HepG2 (cell line): ENCODE results near the gene HYAL1. TPM values are rescaled to one million over a fixed set of nuclear protein-coding genes. Genes with fewer than 3 reads are reported as not detected.

ENCODE experiments used
- ATAC-seq: fragments of 200-7000 bp; cut with Tn5 transposase; 3 replicates; pipeline ENCODE4 v1.9.1; 2020; ENCODE audit warnings: mild to moderate bottlenecking, moderate library complexity
- BruUV-seq: library from RNA; stranded (reverse); fragments of 400-500 nt; replicated peaks from 2 replicates; lab custom pipeline; 2021; lab: Mats Ljungman, UMichigan
- CTCF ChIA-PET: fragments of 300-600 bp; formaldehyde crosslinking; extraction: SDS; loops from one replicate; lab custom pipeline; 2021; ENCODE audit warnings: low total read pairs, inconsistent platforms, low intra/inter-chr PET ratio; lab: Yijun Ruan, JAX
- POLR2A ChIA-PET: fragments of 350-600 bp; sonication (Branson Sonifier 250); formaldehyde crosslinking; loops from one replicate; lab custom pipeline; 2020; ENCODE audit warnings: antibody characterized with exemption, inconsistent platforms; lab: Yijun Ruan, JAX
- DNase-seq: peaks from one replicate; pipeline ENCODE4 v3.0.0-alpha.2; 2015; ENCODE audit warnings: low spot score
- FAIRE-seq: peaks from 3 replicates; lab custom pipeline; 2011; peaks lifted over from hg19 to GRCh38; lab: Jason Lieb, UNC
- H2AFZ ChIP-seq: one replicate; pipeline ENCODE4 v1.6.1; 2011; ENCODE audit warnings: low read length, inconsistent platforms
- H3K27ac ChIP-seq: fragments of 300-600 bp; 3 replicates; pipeline ENCODE4 v1.8.0; 2011; ENCODE audit warnings: mixed run types, mild to moderate bottlenecking, mixed read lengths, low read length, inconsistent platforms; ENCODE audit not compliant: insufficient read depth; ENCODE audit errors: extremely low read length
- H3K27me3 ChIP-seq, 2 experiments: fragments of 200-600 bp in 1 of 2; 2 replicates in 1 of 2; 3 replicates in 1 of 2; pipeline versions ENCODE4 v1.6.0 to v1.8.0; 2011; ENCODE audit warnings: low read length in 2 of 2, mild to moderate bottlenecking in 2 of 2, moderate library complexity in 2 of 2, inconsistent platforms in 1 of 2; ENCODE audit not compliant: insufficient read depth in 2 of 2, control insufficient read depth in 1 of 2
- H3K36me3 ChIP-seq, 2 experiments: fragments of 200-600 bp in 1 of 2; replicated peaks in 1 of 2; 2 replicates in 1 of 2; 3 replicates in 1 of 2; pipeline versions ENCODE4 v1.5.1 to v1.8.0; 2011; ENCODE audit warnings: low read length in 2 of 2, inconsistent platforms in 1 of 2; ENCODE audit not compliant: insufficient read depth in 2 of 2, control insufficient read depth in 1 of 2
- H3K4me1 ChIP-seq: 2 replicates; pipeline ENCODE4 v1.5.1; 2012; ENCODE audit warnings: low read length, inconsistent platforms; ENCODE audit not compliant: insufficient read depth
- H3K4me2 ChIP-seq: 2 replicates; pipeline ENCODE4 v1.6.0; 2011; ENCODE audit warnings: low read depth, low read length, inconsistent platforms
- H3K4me3 ChIP-seq, 3 experiments: fragments of 200-600 bp in 1 of 3; sonication (generic), shearing (Covaris generic) in 1 of 3; replicated peaks in 1 of 3; 2 replicates each; pipeline ENCODE4 v1.5.1; 2011 to 2016; ENCODE audit warnings: low read length in 3 of 3, inconsistent platforms in 2 of 3, low read depth in 2 of 3, mild to moderate bottlenecking in 2 of 3, control low read depth in 1 of 3, mixed read lengths in 1 of 3; ENCODE audit not compliant: insufficient read depth in 1 of 3
- H3K79me2 ChIP-seq: one replicate; pipeline ENCODE4 v1.6.1; 2011; ENCODE audit warnings: low read length, inconsistent platforms; ENCODE audit not compliant: insufficient read depth
- H3K9ac ChIP-seq: 2 replicates; pipeline ENCODE4 v1.6.0; 2011; ENCODE audit warnings: mild to moderate bottlenecking, low read depth, low read length, inconsistent platforms; ENCODE audit not compliant: insufficient read depth
- H3K9me3 ChIP-seq: 2 replicates; pipeline ENCODE4 v1.5.1; 2012; ENCODE audit warnings: mild to moderate bottlenecking, low read length
- H4K20me1 ChIP-seq: 2 replicates; pipeline ENCODE4 v1.6.0; 2011; ENCODE audit warnings: inconsistent platforms, mild to moderate bottlenecking, low read length, moderate library complexity; ENCODE audit not compliant: insufficient read depth
- FOXM1 ChIP-seq: sonication (generic); formaldehyde crosslinking; IDR thresholded peaks from 2 replicates; pipeline ENCODE4 v1.5.0; 2020; ENCODE audit warnings: missing genetic modification reagents
- HCFC1 ChIP-seq: fragments of 150-350 bp; IDR thresholded peaks from 2 replicates; pipeline ENCODE4 v1.6.1; 2014; ENCODE audit warnings: low read depth, low read length
- HIVEP1 ChIP-seq: sonication (generic); formaldehyde crosslinking; IDR thresholded peaks from 2 replicates; pipeline ENCODE4 v1.4.0; 2020; ENCODE audit warnings: mild to moderate bottlenecking, missing genetic modification reagents
- HNRNPLL ChIP-seq: fragments of 200-400 bp; formaldehyde crosslinking; IDR thresholded peaks from 2 replicates; pipeline ENCODE4 v1.6.1; 2017; ENCODE audit warnings: mild to moderate bottlenecking, low read depth, low read length; ENCODE audit not compliant: poor library complexity, severe bottlenecking
- JARID2 ChIP-seq: sonication (generic); formaldehyde crosslinking; IDR thresholded peaks from 2 replicates; pipeline ENCODE4 v1.8.1; 2023; ENCODE audit warnings: missing genetic modification reagents, inconsistent platforms; ENCODE audit not compliant: insufficient replicate concordance
- MBNL3 ChIP-seq: fragments of 250-450 bp; sonication (Bioruptor Pico); conservative IDR thresholded peaks from 2 replicates; pipeline ENCODE4 v1.8.0; 2022; ENCODE audit warnings: mild to moderate bottlenecking, inconsistent platforms
- PRPF4 ChIP-seq: fragments of 200-400 bp; formaldehyde crosslinking; IDR thresholded peaks from 2 replicates; pipeline ENCODE4 v1.6.1; 2016; ENCODE audit warnings: low read length, low read depth; ENCODE audit not compliant: poor library complexity, severe bottlenecking
- RFX1 ChIP-seq: fragments of 450-650 bp; IDR thresholded peaks from 2 replicates; pipeline ENCODE4 v1.6.1; 2017
- RXRB ChIP-seq: IDR thresholded peaks from 2 replicates; pipeline ENCODE4 v1.6.1; 2016; ENCODE audit warnings: borderline replicate concordance, missing genetic modification reagents, missing compliant biosample characterization
- SNRNP70 ChIP-seq: fragments of 200-400 bp; formaldehyde crosslinking; IDR thresholded peaks from 2 replicates; pipeline ENCODE4 v1.6.1; 2017; ENCODE audit warnings: mild to moderate bottlenecking, low read depth, low read length, moderate library complexity
- TAF1 ChIP-seq: sonication (generic); formaldehyde crosslinking; IDR thresholded peaks from 2 replicates; pipeline ENCODE4 v1.4.0; 2020; ENCODE audit warnings: missing genetic modification reagents
- TGIF2 ChIP-seq: IDR thresholded peaks from 2 replicates; pipeline ENCODE4 v1.6.1; 2016; ENCODE audit warnings: control low read depth, missing compliant biosample characterization
- THRA ChIP-seq: sonication (generic); formaldehyde crosslinking; IDR thresholded peaks from 2 replicates; pipeline ENCODE4 v1.4.0; 2020; ENCODE audit warnings: missing genetic modification reagents, borderline replicate concordance
- ZNF3 ChIP-seq: IDR thresholded peaks from 2 replicates; pipeline ENCODE4 v1.7.0; 2017; ENCODE audit warnings: inconsistent platforms
- WGBS: methylation state at CpG from one replicate; pipeline ENCODE4 v1.1.6; 2017; ENCODE audit warnings: low lambda C conversion rate; 5-methylcytosine and 5-hydroxymethylcytosine counted together
- in situ Hi-C: cut with HindIII; loops from 2 replicates; pipeline ENCODE4 v1.10.0; 2017; ENCODE audit warnings: low pct_unique_long_range_greater_than_20kb; ENCODE audit not compliant: extremely low pct_ligation_motif_present
- intact Hi-C: fragments of 100-400 bp; cut with micrococcal nuclease; formaldehyde crosslinking; loops from one replicate; pipeline ENCODE4 v1.10.0; 2022; ENCODE audit not compliant: unreplicated experiment
- polyA plus RNA-seq, 8 experiments: library from polyadenylated mRNA; depleted of rRNA in 3 of 8; stranded (reverse) in 7 of 8; unstranded in 1 of 8; fragments of >200 nt; fragmentation: Illumina TruSeq in 4 of 8; extraction: Trizol in 4 of 8; gene quantifications; 2 replicates each; pipeline versions ENCODE4 v1.2.1 to v1.2.3, GENCODE V29; 2011 to 2016; ENCODE audit warnings: low read depth in 4 of 8, missing spikeins in 1 of 8, mixed read lengths in 1 of 8; ENCODE audit not compliant: insufficient read depth in 1 of 8
- total RNA-seq, 5 experiments: library from RNA; depleted of rRNA; stranded (reverse); fragments of >200 nt; fragmentation: Illumina TruSeq; extraction: Trizol; gene quantifications; 2 replicates each; pipeline ENCODE4 v1.2.3, GENCODE V29; 2016; ENCODE audit warnings: low read depth in 1 of 5
- TF ChIP-seq, protein P1 (sequence below): sonication (generic); formaldehyde crosslinking; IDR thresholded peaks from 2 replicates; pipeline ENCODE4 v1.5.1; 2020; ENCODE audit warnings: mild to moderate bottlenecking, missing genetic modification reagents, borderline replicate concordance
- TF ChIP-seq, protein P2 (sequence below): sonication (generic); formaldehyde crosslinking; IDR thresholded peaks from 2 replicates; pipeline ENCODE4 v1.8.1; 2023; ENCODE audit warnings: mild to moderate bottlenecking, missing genetic modification reagents

HYAL1 gene
- total and polyA plus RNA-seq, 2 of the 13 experiments (the other 11 are each of a cell fraction or from before 2014, with no cell fraction given) = 76.5 to 193 TPM

DNA sequence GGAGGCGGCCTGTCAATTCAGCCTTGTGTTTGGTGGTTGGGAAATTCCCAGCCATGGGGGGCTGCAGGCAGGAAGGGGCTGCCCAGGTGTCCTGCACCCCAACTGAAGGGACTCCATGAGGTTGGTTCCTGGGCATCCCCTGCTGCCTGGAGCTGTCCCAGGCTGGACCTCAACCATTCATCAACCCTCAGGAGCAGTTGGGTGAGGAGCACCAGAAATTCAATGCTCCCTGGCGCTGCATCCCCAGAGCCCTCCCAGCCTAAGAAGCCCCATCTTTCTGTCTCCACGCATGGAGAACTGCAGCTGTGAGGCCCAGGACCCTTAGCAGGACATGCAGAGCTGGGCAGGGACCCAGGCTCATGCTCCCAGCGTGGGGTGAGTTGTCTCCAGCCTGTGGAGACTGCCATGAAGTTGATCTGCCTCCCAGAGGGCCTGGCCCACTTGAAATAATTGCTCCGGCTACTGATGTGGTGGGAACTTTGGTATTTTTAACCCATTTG, 42.4 kb downstream of the HYAL1 start:
- in situ Hi-C loops = loop anchor here (5.0 kb wide), 1 partner anchor 61 kb away; the partner anchor contains the start of gene HYAL2
- intact Hi-C loops = loop anchor here (1.0 to 5.0 kb wide), 2 partner anchors 12 to 41 kb away; partner anchors contain the start of gene HYAL1
- TF ChIP-seq RXRB (CRISPR knock-in tag) (no peak), PRPF4 (no peak), THRA (CRISPR knock-in tag) (0 out of 2 replicates have a peak, but pooled peaks have one; percentile 17), TGIF2 (CRISPR knock-in tag) (no peak), ZNF3 (no peak), RFX1 (no peak), MBNL3 (CRISPR knock-in tag) (no peak), HIVEP1 (CRISPR knock-in tag) (no peak), SNRNP70 (no peak), HNRNPLL (no peak), JARID2 (no peak), HCFC1 (no peak), TAF1 (CRISPR knock-in tag) (no peak), FOXM1 (CRISPR knock-in tag) (0 out of 2 replicates have a peak, but pooled peaks have one; percentile 14)
- TF ChIP-seq, protein P1, sequence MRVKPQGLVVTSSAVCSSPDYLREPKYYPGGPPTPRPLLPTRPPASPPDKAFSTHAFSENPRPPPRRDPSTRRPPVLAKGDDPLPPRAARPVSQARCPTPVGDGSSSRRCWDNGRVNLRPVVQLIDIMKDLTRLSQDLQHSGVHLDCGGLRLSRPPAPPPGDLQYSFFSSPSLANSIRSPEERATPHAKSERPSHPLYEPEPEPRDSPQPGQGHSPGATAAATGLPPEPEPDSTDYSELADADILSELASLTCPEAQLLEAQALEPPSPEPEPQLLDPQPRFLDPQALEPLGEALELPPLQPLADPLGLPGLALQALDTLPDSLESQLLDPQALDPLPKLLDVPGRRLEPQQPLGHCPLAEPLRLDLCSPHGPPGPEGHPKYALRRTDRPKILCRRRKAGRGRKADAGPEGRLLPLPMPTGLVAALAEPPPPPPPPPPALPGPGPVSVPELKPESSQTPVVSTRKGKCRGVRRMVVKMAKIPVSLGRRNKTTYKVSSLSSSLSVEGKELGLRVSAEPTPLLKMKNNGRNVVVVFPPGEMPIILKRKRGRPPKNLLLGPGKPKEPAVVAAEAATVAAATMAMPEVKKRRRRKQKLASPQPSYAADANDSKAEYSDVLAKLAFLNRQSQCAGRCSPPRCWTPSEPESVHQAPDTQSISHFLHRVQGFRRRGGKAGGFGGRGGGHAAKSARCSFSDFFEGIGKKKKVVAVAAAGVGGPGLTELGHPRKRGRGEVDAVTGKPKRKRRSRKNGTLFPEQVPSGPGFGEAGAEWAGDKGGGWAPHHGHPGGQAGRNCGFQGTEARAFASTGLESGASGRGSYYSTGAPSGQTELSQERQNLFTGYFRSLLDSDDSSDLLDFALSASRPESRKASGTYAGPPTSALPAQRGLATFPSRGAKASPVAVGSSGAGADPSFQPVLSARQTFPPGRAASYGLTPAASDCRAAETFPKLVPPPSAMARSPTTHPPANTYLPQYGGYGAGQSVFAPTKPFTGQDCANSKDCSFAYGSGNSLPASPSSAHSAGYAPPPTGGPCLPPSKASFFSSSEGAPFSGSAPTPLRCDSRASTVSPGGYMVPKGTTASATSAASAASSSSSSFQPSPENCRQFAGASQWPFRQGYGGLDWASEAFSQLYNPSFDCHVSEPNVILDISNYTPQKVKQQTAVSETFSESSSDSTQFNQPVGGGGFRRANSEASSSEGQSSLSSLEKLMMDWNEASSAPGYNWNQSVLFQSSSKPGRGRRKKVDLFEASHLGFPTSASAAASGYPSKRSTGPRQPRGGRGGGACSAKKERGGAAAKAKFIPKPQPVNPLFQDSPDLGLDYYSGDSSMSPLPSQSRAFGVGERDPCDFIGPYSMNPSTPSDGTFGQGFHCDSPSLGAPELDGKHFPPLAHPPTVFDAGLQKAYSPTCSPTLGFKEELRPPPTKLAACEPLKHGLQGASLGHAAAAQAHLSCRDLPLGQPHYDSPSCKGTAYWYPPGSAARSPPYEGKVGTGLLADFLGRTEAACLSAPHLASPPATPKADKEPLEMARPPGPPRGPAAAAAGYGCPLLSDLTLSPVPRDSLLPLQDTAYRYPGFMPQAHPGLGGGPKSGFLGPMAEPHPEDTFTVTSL (CRISPR knock-in tag) = no peak
- TF ChIP-seq, protein P2, sequence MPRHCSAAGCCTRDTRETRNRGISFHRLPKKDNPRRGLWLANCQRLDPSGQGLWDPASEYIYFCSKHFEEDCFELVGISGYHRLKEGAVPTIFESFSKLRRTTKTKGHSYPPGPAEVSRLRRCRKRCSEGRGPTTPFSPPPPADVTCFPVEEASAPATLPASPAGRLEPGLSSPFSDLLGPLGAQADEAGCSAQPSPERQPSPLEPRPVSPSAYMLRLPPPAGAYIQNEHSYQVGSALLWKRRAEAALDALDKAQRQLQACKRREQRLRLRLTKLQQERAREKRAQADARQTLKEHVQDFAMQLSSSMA (CRISPR knock-in tag) = 0 out of 2 replicates have a peak, but pooled peaks have one; percentile 42

More for the DNA sequence above, 42.4 kb downstream of the HYAL1 start:
- H2AFZ ChIP-seq = no peak overlapping the region
- peak overlapping the region; percentile 97 for H3K4me2 ChIP-seq
- H3K9ac ChIP-seq = peak overlapping the region; percentile 94
- H3K27me3 ChIP-seq = no peaks in the 10 kb centered on the region
- H3K9me3 ChIP-seq = no peaks in the 10 kb centered on the region
- H3K27ac ChIP-seq = peak overlapping the region; percentile 99
- no peak for DNase-seq
- peaks cover 12% of the 10 kb centered on the region for H3K79me2 ChIP-seq
- ATAC-seq = no peak; the same call in 2 of the 3 replicates
- no peak for FAIRE-seq
- peak overlapping the region; percentile 50 to 76 (median 62); a peak in 5 of 6 replicates for H3K4me3 ChIP-seq
- BruUV-seq = no TSS peak
- ChIA-PET POLR2A (interaction anchor here (1.4 to 8.0 kb wide), 15 partner anchors 10 to 76 kb away, joined by 4 to 155 read pairs (median 13); partner anchors contain the start of genes GNAI2, HYAL1, HYAL3 and IFRD2), CTCF (interaction anchor here (1.2 to 3.0 kb wide), 2 partner anchors 9 to 12 kb away, joined by 3 to 81 read pairs; no protein-coding TSS in a partner anchor)
- 0% methylated on average over 1 of the region's 5 CpGs for WGBS
- H3K36me3 ChIP-seq = peaks cover 12 to 23% of the 10 kb centered on the region in 2 experiments
- H3K4me1 ChIP-seq = peaks cover 67% of the 10 kb centered on the region
- H4K20me1 ChIP-seq = no peaks in the 10 kb centered on the region
